HG03460 (cell line): ENCODE measurements around the gene MRPL4.

Source experiments
- ATAC-seq: cut with Tn5 transposase; IDR thresholded peaks from one replicate; pipeline ENCODE4 v1.9.1; 2021; ENCODE audit not compliant: unreplicated experiment

MRPL4 gene

GRCh38 chr19:10286803-10287737 is 35.1 kb downstream of the MRPL4 start, which contains the start of gene ICAM4:
Gene ICAM4, plus strand, starts transcription at chr19:10286955. Its CDS starts 58 bp downstream, at chr19:10287013.
- no peak for ATAC-seq

GRCh38 chr19:10288662-10289166 is 36.7 kb downstream of the MRPL4 start:
- no peak for ATAC-seq

- no peak for ATAC-seq
These were observed 37.3 kb downstream of the MRPL4 start for GRCh38 chr19:10289167-10289835.

GRCh38 chr19:10289836-10290356 is 37.9 kb downstream of the MRPL4 start, which contains the start of gene ICAM5:
Gene ICAM5, plus strand, starts transcription at chr19:10289952. Its CDS starts 92 bp downstream, at chr19:10290044.
- ATAC-seq = no peak

- ATAC-seq = no peak
These were observed 38.4 kb downstream of the MRPL4 start for GRCh38 chr19:10290357-10290875.

GRCh38 chr19:10290876-10291553 is 39.0 kb downstream of the MRPL4 start:
- no peak for ATAC-seq

- no peak for ATAC-seq
These were observed 39.7 kb downstream of the MRPL4 start for GRCh38 chr19:10291554-10292205.

GRCh38 chr19:10292206-10292788 is 40.3 kb downstream of the MRPL4 start:
- ATAC-seq = no peak

GRCh38 chr19:10292789-10293636 is 41.0 kb downstream of the MRPL4 start:
- ATAC-seq = no peak

GRCh38 chr19:10293637-10294367 is 41.8 kb downstream of the MRPL4 start:
- ATAC-seq = no peak

GRCh38 chr19:10294368-10294697 is 42.3 kb downstream of the MRPL4 start:
- ATAC-seq = no peak

GRCh38 chr19:10295305-10295846 is 43.4 kb downstream of the MRPL4 start:
- no peak for ATAC-seq

GRCh38 chr19:10295847-10296591 is 44.0 kb downstream of the MRPL4 start:
- no peak for ATAC-seq

GRCh38 chr19:10299545-10300458 is 47.8 kb downstream of the MRPL4 start:
- ATAC-seq = no peak

GRCh38 chr19:10305139-10305806 is 53.3 kb downstream of the MRPL4 start:
- ATAC-seq = no peak

GRCh38 chr19:10306327-10306726 is 54.3 kb downstream of the MRPL4 start:
- ATAC-seq = no peak
